ENCODE data around the gene TEAD1.

The TEAD1 gene

GRCh38 chr11:12695221-12695794, 21.1 kb downstream of the TEAD1 start:
- H3K4me3 ChIP-seq (ENCODE audit: low read length), result no peak overlapping the region

GRCh38 chr11:12695873-12696272, 21.7 kb downstream of the TEAD1 start:
- TF ChIP-seq CTCF (conservative IDR thresholded peaks at IDR 0.05; ENCODE audit: low read length), result no peak
- no peak overlapping the region for H3K4me3 ChIP-seq (ENCODE audit: low read length)
- DNase-seq (ENCODE audit: low read depth), result no peak

More at GRCh38 chr11:12695221-12695794, 21.1 kb downstream of the TEAD1 start:
- no peak for DNase-seq (ENCODE audit: low read depth)
- no peak for TF ChIP-seq CTCF (conservative IDR thresholded peaks at IDR 0.05; ENCODE audit: low read length)

- TF ChIP-seq CTCF (conservative IDR thresholded peaks at IDR 0.05; ENCODE audit: low read length), result no peak
- DNase-seq (ENCODE audit: low read depth), result no peak
- H3K4me3 ChIP-seq (ENCODE audit: low read length), result no peak overlapping the region
These were observed 22.8 kb downstream of the TEAD1 start for GRCh38 chr11:12696911-12697581.

- no peak for DNase-seq (ENCODE audit: low read depth)
- no peak overlapping the region for H3K4me3 ChIP-seq (ENCODE audit: low read length)
- no peak for TF ChIP-seq CTCF (conservative IDR thresholded peaks at IDR 0.05; ENCODE audit: low read length)
These were observed 23.8 kb downstream of the TEAD1 start for GRCh38 chr11:12698048-12698447.

DNA sequence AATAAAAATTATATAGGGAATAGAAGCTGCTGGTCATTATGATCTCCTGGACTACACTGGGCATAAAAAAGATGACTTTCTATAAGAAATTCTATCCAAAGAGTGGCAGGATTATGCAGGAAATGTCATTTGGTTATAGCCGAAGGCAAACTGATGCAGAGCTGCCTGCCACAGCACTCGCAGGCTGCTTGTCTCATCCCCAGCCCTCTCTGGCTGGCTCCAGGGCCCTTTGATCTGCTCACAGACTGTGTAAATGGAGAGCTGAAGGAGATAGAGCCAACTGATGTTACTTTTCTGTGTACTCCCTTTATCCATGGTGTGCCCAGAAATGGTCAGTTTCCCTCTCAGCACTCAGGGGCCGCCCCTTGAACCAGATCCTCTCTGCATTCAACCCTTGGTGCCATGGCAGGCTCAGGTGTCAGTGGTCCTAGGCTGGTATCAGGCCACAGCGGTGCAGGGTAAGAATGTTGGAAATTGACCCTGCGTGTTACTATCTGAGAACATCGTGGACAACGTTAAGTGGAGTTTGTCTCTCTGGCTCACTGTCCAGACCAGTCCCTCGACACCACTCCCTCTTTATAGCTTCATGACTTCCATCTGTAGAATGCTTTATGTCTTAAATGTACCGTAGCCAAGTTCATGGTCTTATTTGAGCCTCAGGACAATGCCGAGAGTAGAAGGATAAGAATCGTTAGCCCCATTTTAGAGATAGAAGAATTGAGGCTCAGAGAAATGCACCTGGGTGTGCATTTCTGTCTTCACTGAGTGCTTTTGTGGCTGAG, 27.8 kb downstream of the TEAD1 start:
- DNase-seq (ENCODE audit: low read depth), result no peak
- TF ChIP-seq CTCF (conservative IDR thresholded peaks at IDR 0.05; ENCODE audit: low read length), result no peak
- H3K4me3 ChIP-seq (ENCODE audit: low read length), result no peak overlapping the region

DNA sequence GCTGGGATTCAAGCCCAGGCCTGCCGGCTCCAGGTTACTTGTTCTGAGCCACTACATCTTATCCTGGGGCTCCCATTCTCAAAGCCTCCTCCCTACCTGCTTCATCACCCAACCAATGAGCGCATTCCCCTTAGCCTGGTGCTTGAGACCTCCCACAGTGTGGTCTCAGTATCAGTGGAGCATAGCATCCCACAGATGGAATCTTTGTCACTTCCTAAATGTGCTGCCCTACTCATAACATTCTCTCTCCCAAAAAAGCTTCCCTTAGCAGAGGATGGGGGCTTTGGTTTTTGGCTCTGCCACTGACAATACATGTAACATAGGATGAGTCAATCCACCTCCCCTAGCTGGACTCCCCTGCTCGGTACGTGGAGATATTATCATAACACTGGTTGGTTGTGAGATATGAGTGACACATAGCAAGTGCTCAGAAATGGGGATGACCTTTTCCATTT, 28.8 kb downstream of the TEAD1 start:
- DNase-seq (ENCODE audit: low read depth), result no peak
- TF ChIP-seq CTCF (conservative IDR thresholded peaks at IDR 0.05; ENCODE audit: low read length), result no peak
- H3K4me3 ChIP-seq (ENCODE audit: low read length), result no peak overlapping the region

All from AG10803 (cell line).